ENCODE results near the gene TSGA10IP.
A peak's percentile ranks its signal among the peaks of the same experiment; 100 is the strongest.

The TSGA10IP gene

DNA sequence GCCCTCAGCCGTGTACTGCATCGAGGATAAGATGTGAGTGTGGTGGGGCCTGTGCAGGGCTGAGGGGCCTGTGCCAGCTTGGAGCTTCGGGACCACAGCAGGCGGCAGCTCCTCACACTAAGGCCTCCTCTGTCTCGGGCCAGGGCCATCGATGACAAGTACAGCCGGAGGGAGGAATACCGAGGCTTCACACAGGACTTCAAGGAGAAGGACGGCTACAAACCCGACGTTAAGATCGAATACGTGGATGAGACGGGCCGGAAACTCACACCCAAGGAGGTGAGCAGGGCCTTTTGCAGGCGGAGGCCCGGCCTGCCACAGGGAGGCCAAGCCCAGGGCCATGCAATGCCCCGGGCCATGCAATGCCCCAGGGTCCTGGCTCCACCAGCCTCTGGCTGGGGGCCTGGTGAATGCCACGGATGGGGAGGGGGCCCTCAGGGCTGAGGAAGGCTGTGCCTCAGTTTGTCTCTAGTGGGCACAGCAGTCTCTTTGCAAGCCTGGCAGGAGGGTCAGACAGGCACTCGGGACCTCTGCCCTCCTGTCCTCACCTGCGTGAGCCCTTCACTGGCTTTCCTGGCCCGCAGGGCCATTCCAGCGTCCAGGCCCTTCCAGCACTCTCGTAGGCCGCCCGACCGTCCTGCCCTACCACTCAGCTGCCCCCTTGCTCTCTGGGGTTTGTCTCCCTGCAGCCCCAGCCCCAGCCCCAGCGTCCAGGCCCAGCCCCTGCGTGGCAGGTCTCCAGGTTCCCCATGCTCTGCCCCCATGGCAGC, 32.5 kb downstream of the TSGA10IP start:
- DNase-seq (ENCODE audit: low spot score): no peak

DNA sequence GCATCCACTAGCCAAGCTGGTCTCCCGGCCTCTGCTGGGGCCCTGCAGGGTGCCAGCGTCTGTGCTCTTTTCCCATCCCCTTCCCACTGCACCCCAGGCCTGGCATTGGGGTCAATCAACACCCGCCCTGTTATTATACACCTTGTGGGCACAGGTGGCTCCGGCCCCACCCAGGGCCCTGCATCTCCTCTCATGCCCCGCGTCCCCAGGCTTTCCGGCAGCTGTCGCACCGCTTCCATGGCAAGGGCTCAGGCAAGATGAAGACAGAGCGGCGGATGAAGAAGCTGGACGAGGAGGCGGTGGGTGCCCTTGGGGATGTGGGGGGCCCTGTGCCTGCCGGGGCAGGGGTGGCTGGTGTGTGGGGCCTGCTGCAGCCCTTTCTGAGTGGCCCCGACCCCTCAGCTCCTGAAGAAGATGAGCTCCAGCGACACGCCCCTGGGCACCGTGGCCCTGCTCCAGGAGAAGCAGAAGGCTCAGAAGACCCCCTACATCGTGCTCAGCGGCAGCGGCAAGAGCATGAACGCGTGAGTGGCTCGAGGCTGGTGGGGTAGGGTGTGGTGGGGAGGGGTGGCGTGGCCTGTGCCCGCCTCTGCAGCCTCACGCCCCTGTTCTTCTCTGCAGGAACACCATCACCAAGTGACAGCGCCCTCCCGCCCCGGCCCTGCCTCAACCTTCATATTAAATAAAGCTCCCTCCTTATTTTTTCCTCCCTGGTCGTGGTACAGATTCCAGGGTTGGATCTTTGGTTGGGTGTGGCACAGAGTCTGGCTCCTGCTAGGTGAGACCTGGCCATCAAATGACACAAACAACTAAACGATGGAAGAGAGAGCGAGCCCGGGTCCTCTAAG, 33.3 kb downstream of the TSGA10IP start:
- DNase-seq (ENCODE audit: low spot score): no peak

DNA sequence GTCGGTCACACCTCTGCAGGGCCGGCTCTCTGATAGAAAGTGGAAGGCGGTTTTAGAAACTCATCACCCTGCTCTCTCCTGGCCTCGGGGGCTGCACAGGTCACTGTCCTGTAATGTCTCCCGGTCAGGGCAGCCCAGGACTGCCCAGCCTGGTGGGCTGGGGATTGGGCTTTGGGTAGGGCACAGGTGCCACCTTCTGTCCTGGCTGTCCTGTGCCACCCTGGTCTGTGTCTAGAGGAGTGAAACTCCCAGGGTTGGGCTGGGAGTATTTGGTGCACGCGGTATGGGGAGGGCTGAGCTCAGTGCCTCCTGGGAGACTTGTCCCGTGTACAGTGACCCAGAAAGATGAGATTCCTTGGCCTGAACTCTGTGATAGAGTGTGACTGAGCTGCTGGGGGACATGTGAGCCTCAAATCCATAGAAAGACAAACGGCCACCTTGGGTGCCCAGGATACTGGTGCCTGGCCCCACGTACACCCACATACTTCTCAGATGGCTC, 34.0 kb downstream of the TSGA10IP start:
- DNase-seq (ENCODE audit: low spot score): no peak

DNA sequence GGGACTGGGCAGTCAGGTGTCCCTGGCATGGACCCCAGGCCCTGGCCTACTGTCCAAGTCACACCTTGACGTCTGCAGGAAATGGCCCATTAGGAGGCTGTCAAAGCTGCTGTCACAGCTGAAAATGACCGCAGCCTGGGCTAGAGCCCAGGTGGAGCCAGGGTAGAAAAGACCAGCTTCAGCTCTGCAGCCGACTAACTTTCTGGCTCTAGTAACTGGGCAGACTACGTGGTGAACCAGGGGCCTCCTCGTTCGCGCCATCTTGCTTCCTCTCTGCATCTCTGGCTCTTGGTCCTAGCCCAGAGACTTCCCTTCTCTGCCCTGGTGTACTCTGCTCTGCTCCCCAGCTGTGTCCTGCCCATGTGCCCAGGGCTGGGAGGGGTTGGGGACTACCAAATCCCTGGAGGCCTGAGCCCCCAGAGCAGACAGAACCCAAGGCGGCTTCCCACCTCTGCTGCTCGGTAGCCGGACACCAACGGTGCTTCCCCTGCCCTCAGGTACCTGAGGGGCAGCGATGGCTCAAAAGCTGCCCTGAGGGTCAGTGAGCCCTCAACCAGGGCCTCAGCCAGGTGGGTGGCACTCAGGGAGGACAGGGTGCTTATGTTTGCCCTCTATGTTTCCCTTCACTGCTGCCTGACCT, 35.9 kb downstream of the TSGA10IP start:
- no peak for DNase-seq (ENCODE audit: low spot score)

DNA sequence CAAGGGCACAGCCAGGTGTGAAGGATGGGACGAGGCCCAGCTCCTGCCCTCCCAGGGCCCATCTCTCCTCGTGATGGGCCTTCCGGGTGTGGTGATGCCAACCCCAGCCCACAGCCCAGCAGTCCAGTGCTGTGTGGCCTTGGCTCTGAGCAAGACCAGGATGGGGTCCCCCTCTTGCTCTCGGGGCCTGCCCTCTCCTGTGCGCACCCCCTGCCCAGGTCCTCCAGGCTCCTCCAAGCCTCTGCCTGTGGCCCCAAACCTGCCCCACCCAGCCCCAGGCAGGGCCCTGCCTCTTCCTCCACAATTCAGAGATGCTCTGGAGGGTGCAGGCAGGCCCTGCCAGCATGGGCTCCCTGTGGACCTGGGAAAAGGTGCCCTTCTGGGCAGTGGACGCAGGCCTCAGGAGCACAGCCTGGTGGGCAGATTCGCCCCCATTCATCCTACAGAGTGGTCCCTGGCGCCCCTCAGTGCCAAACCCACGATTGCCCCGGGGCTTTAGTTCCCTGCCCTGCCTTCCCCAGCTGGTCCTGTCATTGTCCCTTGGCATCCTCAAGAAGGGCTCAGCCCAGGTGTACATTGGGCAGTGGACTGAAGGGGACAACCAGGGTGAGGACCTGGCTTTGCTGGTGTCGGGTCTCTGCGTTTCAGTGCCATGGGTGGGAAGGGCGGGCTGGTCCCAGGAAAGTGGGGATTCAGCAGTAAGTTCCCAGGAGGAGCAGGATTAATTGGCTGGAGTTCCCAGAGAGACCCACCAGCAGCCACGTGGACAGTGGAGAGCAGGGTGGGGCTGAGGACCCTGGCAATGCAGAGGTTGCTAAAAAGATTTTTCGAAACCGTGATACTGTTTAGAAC, 36.9 kb downstream of the TSGA10IP start:
- DNase-seq (ENCODE audit: low spot score): no peak

DNA sequence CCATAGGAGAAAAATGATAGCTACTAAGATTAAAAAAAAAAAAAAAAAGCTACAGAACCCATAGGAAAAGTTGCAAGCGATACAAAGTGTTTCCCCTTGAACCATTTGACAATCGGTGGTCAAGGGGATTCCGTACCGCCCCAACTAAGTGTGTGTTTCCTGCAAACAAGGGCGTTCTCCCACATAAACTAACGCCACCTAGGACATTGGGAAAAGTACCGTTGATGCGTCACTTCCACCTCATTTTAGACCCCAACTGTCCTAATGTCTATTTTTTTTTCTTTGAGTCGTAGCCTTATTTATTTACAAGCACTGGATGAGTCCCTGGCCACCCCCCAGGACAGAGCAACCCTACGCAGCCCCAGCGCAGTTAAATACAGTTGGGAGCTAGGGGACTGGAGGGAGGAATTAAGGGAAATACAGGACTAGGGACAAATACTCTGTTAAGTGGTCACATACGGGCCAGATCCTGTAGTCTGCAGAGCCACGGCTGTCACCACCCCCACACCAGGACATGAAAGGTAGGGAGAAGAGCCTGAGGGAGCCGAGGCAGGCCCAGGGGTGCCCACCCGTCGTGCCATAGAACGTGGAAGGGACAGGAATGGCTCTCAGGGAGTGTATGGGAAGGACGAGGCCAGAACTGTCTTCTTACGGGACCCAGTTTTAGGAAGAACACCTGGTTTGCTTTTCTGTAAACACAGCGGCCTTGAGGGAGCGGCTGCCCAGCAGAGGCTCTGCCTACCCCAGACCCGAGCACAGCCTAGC, 37.7 kb downstream of the TSGA10IP start:
- DNase-seq (ENCODE audit: low spot score): no peak

DNA sequence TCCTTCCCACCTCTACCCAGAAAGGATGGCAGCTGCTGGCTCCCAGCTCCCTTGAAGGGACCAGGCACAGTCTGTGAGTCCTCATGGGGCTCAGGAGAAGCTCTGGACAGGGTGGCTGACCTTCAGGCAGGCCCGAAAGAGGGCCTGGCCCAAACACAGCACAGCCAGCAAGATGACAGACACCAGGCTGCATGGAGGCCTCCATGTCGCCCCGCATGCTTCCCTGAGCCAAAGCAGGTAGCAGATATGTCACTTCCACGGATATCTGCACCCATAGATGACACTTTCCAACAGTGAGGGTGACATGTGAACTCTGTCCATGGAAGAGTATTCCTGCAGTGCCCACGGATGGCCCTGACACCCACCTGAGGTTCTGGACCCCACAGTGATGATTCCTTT, 38.3 kb downstream of the TSGA10IP start:
- no peak for DNase-seq (ENCODE audit: low spot score)

DNA sequence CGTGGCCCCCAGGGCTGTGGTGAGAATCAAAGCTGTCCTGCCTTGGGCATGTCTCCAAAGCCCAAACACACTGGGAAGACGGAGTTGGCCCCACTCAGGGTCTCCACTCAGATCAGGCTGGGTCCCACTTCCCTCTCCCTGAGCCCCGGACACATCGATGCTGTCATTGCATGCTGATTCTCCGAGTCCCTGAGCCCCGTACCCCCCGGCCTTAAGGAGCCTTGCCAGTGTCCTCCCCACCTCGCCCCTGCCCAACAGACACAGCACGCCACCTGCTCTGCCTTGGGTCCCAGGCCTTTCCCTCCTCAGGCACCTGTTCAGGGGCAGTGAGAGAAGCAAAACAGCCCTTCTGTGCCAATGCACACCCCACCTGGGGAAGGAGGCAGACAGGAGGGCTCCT, 42.1 kb downstream of the TSGA10IP start:
- no peak for DNase-seq (ENCODE audit: low spot score)

DNA sequence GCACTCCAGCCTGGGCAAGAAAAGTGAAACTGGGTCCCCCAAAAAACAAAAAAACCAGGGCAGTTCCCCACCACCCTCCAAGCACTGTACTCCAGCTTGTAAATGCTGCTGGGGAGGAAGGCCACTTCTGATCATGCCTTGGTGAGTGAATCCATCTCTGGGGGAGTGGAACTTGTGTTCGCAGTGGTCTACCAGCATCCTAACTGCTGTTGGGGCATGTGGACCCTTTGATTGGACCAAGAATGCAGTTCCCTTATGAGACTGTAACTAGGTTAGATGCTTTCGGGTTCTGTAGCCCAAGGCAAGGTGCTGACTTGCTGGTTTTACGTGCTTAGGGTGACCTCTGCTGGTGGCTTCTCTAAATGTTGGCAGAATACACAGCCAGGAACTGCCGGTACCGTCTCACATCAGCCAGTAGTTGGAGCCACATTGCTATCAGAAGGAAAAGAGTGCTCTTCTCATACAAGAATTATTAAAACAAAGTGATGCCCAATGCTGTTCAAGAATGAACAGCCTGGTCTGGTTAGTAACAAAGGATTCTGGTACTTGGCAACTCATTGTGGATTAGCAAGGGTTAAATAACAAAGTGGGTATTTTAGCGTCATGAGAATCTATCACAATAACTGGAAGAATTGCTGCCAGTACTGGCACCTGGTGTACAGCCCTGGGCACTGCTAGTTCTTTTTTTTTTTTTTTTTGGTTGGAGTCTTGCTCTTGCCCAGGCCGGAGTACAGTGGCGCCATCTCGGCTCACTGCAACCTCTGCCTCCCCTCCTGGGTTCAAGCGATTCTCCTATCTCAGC, 43.7 kb downstream of the TSGA10IP start:
- DNase-seq (ENCODE audit: low spot score): peak; percentile 97

DNA sequence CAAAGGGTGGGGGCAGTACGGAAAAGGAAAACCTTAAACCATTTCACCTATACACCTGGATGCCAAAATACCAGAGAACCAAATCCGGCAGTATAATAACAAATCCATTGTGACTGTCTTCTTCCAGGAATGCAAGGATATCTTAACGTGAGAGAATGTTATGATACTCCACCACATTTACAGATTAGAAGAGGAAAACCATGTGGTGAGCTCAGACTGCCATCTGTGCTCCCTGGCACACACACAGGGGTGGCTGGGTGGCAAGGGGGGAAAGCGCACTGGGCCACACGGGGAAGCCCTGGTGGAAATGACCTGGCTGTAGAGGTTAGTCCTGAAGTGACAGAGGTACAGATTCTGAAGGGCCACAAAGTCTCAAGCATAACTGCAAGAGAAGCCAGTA, 46.8 kb downstream of the TSGA10IP start:
- no peak for DNase-seq (ENCODE audit: low spot score)

DNA sequence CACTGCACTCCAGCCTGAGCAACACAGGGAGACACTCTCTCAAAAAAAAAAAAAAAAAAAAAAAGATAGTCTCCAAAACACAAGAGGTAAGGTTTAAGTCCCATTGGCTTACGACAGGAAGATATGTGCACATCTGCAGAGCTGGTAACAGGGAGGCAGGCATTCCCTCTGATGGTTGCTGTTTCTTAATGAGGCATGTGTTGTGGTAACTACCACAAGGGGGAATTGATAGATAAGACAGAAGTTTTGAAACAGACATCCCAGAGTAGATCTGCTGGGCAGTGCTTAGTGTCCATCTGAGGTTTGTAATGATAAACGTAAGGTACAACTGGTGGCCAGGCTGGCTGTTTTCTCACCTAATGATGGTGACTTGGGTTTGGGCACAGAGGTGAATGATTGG, 52.0 kb downstream of the TSGA10IP start:
- no peak for DNase-seq (ENCODE audit: low spot score)

DNA sequence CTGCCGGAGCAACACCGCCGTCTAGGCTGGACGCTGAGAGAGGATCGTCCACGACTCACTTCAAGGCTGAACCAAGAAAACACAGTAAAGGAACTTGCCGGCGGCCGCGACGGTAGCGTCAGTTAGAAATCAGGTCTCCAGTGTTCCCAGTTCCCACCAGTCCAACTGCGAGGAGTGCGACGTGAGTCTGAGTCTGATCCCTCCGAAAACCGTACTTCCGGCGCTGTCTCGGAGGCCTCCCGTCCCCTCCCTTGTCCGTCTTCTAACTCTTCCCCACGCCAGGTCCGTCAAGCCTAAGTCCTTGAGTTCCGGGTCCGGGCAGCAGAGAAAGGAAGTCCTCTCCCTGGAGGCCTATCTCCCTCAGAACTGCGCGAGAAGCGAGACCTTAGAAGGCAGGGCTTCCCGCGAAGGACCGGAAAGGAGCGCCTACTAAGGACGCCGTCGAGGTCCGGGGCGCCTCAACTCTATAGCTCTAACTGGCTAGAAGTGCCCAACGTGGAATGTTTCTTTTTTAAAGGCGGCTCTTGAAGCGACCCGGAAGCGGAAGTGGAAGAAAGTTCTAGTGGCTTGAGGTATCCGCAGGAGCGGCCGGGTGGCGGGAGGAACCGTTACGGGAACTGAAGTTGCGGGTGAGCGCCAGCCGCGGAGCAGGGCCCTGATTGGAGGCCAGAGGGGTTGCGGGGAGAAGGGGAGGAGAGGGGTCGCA, 56.8 kb downstream of the TSGA10IP start, which contains the start of the genes BANF1 and EIF1AD:
Gene BANF1, plus strand, starts transcription at position 562 of the 706 bp plus-strand sequence. CDS start 748 bp downstream, outside the sequence.
Gene EIF1AD, minus strand, starts transcription at position 216 of the 706 bp plus-strand sequence. CDS start 1,768 bp downstream, outside the sequence.
- DNase-seq (ENCODE audit: low spot score): peak; percentile 96

DNA sequence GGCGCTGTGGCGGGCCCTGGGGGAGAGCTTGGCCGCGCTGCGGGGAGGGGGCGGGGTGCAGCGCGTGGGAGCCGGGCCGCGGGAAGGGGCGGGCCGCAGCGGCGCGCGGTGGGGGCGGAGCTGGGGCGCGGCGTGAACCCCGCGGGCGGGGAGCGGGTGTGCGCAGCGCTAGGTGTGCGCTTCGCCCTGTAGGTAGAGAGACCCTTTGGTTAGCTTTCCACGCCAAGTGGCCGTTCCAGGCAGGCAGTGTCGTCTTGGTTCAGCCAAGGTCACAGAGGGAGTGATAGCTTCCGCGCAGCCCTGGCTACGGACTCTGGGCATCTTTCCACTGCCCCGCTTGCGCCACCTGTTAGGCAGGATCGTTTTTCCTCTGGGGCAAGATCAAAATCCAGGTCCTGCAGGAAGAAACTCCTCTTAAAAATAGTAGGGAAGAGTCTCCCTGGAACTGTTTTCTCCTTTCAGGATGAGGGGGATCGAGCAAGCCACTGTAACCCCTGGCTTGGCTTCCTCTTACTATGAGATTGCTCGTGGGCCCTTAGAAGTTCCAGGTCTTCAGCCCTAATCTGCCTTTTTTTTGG, 57.5 kb downstream of the TSGA10IP start:
- DNase-seq (ENCODE audit: low spot score): no peak

DNA sequence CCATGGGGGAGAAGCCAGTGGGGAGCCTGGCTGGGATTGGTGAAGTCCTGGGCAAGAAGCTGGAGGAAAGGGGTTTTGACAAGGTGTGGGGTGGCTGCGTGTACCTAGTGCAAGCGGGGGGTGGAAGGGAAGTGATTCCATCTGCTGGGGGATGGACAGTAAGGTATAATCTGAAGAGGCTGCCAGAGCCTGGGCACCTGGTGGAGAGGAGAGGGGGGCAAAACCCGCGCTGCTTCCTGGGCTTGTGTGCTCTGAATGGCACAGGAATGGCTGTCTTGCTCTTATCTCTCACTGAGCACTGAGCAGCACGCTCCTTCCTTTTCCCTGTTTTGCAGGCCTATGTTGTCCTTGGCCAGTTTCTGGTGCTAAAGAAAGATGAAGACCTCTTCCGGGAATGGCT, 58.0 kb downstream of the TSGA10IP start:
- no peak for DNase-seq (ENCODE audit: low spot score)

DNA sequence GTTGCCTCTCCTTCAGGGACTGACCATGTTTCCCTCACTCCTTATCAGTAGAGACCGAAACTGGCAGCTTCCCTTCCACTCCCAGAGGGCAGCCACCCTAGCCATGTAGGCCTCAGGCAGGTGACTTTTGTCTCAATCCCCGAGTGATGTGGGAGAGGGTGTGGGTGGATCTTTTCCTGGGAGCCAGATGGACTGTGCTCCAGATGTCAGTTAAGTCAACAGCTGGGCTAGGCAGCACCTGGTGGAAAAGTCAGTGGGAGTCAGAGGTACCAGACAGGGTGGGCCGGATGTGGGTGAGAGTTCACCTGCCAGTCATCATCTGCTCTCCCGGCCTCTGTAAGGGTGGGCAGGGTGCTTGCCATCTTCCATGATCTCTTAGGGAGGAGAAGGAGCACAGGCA, 58.9 kb downstream of the TSGA10IP start:
- no peak for DNase-seq (ENCODE audit: low spot score)

DNA sequence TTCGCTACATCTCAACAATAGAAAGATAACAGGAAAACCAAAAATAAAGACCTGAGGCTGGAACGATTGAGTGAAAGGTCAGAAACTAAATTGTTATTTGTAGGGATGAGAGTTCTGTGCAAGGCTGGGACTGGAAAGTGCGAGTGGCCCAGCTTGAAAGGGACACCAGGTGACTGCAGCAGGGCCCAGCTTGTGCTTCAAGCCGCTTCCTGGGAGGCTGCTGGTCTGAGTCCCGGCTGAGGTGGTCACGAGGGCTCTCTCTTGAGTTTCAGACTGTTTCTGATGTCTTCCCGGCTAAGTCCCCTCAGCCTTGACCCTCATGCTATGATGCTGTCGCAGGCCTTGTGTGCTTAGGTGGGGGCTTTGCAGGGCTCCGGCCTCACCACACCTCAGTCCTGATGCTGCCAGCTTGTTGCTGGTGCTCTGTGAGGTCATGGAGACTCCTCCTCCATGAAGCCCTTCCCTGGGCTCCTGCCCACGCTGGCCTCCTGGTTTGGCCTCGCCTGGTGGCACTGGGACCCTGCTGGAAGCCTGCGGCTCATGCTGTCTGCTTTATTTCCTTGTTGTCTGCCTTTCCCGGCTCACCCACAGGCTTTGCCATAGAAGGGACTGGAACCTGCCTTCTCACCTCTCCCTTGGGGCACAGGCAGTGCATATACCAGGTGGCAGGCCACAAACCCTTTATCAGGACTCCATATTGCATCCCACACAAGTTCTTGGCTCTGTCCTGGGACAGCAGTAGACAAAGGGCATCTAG, 61.0 kb downstream of the TSGA10IP start:
- no peak for DNase-seq (ENCODE audit: low spot score)

DNA sequence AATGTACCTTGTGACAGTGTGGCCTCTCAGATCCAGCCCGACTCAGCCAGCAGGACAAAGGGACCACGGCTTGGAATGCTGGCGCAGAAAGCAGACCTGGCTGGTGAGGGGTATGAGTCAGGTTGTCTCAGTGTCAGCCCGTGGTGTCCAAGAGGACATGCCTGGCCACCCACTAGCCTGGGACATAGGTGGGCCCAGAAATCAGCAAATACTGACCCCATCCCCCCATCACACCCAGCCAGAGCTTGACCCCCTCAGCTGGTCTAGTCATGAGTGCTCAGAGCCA, 61.6 kb downstream of the TSGA10IP start:
- no peak for DNase-seq (ENCODE audit: low spot score)

DNA sequence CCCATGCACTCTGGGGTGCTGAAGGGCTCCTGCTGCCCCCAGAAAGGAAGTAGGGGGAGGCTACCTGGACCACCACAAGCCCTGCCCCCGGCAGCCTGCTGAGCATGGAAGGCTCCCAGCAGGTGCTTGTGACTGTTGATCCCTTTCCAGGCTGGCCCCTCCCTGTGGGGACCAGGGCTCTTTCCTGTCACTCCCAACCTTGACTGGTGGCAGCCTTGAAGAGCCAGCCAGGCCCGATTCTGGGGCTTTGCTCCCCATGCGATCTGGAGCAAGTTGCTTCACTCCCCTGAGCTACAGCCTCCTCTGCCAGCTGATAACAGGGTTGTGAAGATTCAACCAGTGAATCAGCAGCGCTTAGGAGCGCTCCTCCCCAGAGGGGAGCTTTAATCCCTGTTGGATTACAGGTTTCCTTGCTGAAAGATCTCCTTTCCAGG, 61.9 kb downstream of the TSGA10IP start:
- no peak for DNase-seq (ENCODE audit: low spot score)
